Naive thymus-derived CD8-positive, alpha-beta T cell (primary cell): ENCODE data around the gene KLK5. TPM values are rescaled to one million over a fixed set of nuclear protein-coding genes. Genes with fewer than 3 reads are reported as not detected.

Source experiments
- ATAC-seq, 2 donors: fragments of 150-1000 bp; cut with Tn5 transposase in 1 of 2; sonication (Bioruptor Pico), chemical (Tn5 transposase) in 1 of 2; 1 replicate in 1 of 2; 2 replicates in 1 of 2; pipeline ENCODE4 v1.10.0; 2021; ENCODE audit warnings: mild to moderate bottlenecking in 2 of 2, moderate library complexity in 2 of 2
- POLR2A ChIA-PET: fragments of 350-600 bp; sonication (Branson Sonifier 250); formaldehyde crosslinking; loops from one replicate; lab custom pipeline; 2021; ENCODE audit warnings: antibody characterized with exemption; lab: Charles Lee
- DNase-seq, 10 donors: peaks; one replicate each; pipeline versions ENCODE4 v3.0.0 to v3.0.0-alpha.2; 2020 to 2022
- H3K27ac Mint-ChIP-seq, 10 donors: one replicate each; pipeline ENCODE4 v1.8.0; 2020 to 2022; ENCODE audit warnings: mild to moderate bottlenecking in 10 of 10, mixed read lengths in 10 of 10, moderate library complexity in 4 of 10, inconsistent platforms in 1 of 10
- H3K27me3 Mint-ChIP-seq, 5 donors: one replicate each; pipeline ENCODE4 v1.8.0; 2021 to 2022; ENCODE audit warnings: mixed read lengths in 5 of 5
- H3K36me3 Mint-ChIP-seq, 3 donors: one replicate each; pipeline ENCODE4 v1.8.0; 2020 to 2022; ENCODE audit warnings: mixed read lengths in 3 of 3, mild to moderate bottlenecking in 2 of 3, inconsistent platforms in 1 of 3
- H3K4me1 Mint-ChIP-seq, 4 donors: one replicate each; pipeline ENCODE4 v1.8.0; 2021 to 2022; ENCODE audit warnings: mixed read lengths in 4 of 4
- H3K4me3 Mint-ChIP-seq, 10 donors: one replicate each; pipeline ENCODE4 v1.8.0; 2020 to 2022; ENCODE audit warnings: mild to moderate bottlenecking in 10 of 10, mixed read lengths in 10 of 10, moderate library complexity in 6 of 10, inconsistent platforms in 1 of 10
- H3K9me3 Mint-ChIP-seq, 9 donors: one replicate each; pipeline ENCODE4 v1.8.0; 2020 to 2022; ENCODE audit warnings: mixed read lengths in 9 of 9, mild to moderate bottlenecking in 3 of 9, inconsistent platforms in 1 of 9, moderate library complexity in 1 of 9
- polyA plus RNA-seq, 3 donors: library from polyadenylated mRNA; unstranded; fragments of 300-500 nt; fragmentation: Illumina TruSeq; gene quantifications; one replicate each; pipeline ENCODE4 v1.2.3, GENCODE V29; 2021
- total RNA-seq, 8 experiments: library from RNA in 2 of 8; stranded (reverse) in 2 of 8; gene quantifications; one replicate each; pipeline ENCODE4 v1.2.3 and lab custom pipeline; 2021 to 2026

Gene KLK5
- total and polyA plus RNA-seq, 5 experiments from 2014 or later: not detected

GRCh38 chr19:50967929-50968715, 15.3 kb upstream of the KLK5 start:
- ATAC-seq (no peak), DNase-seq (no peak)
- Mint-ChIP-seq H3K27ac (no peak overlapping the region), H3K4me1 (peaks cover 0 to 4% (median 0%) of the 10 kb centered on the region in 4 donors), H3K36me3 (peaks cover 0 to 6% (median 0%) of the 10 kb centered on the region in 3 donors), H3K9me3 (peaks cover 0 to 13% (median 2%) of the 10 kb centered on the region in 9 donors), H3K27me3 (peaks cover 34 to 91% (median 64%) of the 10 kb centered on the region in 5 donors), H3K4me3 (no peak overlapping the region)
- POLR2A ChIA-PET: no interaction called here

- Mint-ChIP-seq H3K4me1 (peaks cover 0 to 2% (median 0%) of the 10 kb centered on the region in 4 donors), H3K27ac (no peak overlapping the region), H3K36me3 (peaks cover 0 to 4% (median 2%) of the 10 kb centered on the region in 3 donors), H3K4me3 (no peak overlapping the region), H3K9me3 (peaks cover 0 to 37% (median 15%) of the 10 kb centered on the region in 9 donors), H3K27me3 (peaks cover 29 to 82% (median 62%) of the 10 kb centered on the region in 5 donors)
- DNase-seq (no peak), ATAC-seq (no peak)
- POLR2A ChIA-PET: no interaction called here
These were observed 11.4 kb upstream of the KLK5 start for GRCh38 chr19:50964266-50964665.

- DNase-seq (no peak), ATAC-seq (no peak)
- H3K27ac Mint-ChIP-seq: peak overlapping the region in 1 of 10 donors; percentile 71
- H3K36me3 Mint-ChIP-seq: peaks cover 2 to 5% (median 3%) of the 10 kb centered on the region in 3 donors
- H3K27me3 Mint-ChIP-seq: peaks cover 33 to 88% (median 66%) of the 10 kb centered on the region in 5 donors
- H3K9me3 Mint-ChIP-seq: peaks cover 0 to 41% (median 16%) of the 10 kb centered on the region in 9 donors
- no peak overlapping the region for H3K4me3 Mint-ChIP-seq
- peaks cover 0 to 2% (median 0%) of the 10 kb centered on the region in 4 donors for H3K4me1 Mint-ChIP-seq
- POLR2A ChIA-PET: no interaction called here
These were observed 10.5 kb upstream of the KLK5 start for GRCh38 chr19:50963381-50963780.

DNA sequence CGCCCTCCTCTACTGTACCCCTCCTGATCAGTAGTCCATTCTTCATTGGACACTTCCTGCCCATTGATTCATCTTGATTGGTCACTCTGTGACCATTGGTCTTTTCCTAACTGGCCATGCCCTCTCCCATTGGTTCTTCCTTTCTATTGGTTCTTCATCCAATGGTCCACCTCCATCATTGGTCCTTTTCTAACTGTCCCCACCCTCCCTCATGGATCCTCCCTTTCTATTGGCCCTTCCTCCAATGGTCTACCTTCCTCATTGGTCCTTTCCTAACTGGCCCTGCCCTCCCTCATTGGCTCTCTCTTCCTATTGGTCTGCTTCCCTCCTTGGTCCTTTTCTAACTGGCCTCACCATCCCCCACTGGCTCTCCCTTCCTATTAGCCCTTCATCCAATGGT, 9.4 kb upstream of the KLK5 start:
- POLR2A ChIA-PET: no interaction called here
- H3K4me3 Mint-ChIP-seq: no peak overlapping the region
- DNase-seq: no peak
- H3K9me3 Mint-ChIP-seq: peaks cover 0 to 41% (median 16%) of the 10 kb centered on the region in 9 donors
- peaks cover 2 to 6% (median 5%) of the 10 kb centered on the region in 3 donors for H3K36me3 Mint-ChIP-seq
- H3K27ac Mint-ChIP-seq: no peak overlapping the region
- H3K4me1 Mint-ChIP-seq: peaks cover 0 to 2% (median 0%) of the 10 kb centered on the region in 4 donors
- no peak for ATAC-seq
- H3K27me3 Mint-ChIP-seq: peaks cover 34 to 88% (median 70%) of the 10 kb centered on the region in 5 donors

DNA sequence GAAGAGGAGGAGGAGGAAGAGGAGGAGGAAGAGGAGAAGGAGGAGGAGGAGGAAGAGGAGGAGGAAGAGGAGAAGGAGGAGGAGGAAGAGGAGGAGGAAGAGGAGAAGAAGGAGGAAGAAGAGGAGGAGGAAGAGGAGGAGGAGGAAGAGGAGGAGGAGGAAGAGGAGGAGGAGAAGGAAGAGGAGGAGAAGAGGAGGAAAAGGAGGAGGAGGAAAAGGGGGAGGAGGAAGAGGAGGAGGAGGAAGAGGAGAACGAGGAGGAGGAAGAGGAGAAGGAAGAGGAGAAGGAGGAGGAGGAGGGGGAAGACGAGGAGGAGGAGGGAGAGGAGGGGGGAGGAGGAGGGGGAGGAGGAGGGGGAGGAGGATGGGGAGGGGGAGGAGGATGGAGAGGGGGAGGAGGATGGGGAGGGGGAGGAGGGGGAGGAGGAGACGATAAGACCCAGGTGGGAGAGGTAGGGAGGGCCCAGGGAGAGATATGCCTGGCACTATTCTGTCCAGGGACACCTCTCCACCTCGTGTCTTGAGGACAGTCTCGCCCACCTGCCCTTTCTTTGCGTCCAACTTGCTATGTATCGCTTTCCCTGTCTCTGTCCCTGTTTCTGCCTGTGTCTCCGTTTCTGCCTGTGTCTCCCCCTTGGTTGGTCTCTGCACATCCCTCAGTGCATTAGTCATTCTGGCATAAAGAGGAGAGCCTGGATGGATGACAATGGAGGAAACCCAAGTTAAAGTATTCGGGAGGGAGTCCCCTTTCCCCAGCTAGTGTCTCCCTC, 7.1 kb upstream of the KLK5 start:
- Mint-ChIP-seq H3K4me1 (peaks cover 0 to 2% (median 0%) of the 10 kb centered on the region in 4 donors), H3K27ac (no peak overlapping the region), H3K36me3 (peaks cover 2 to 6% (median 5%) of the 10 kb centered on the region in 3 donors), H3K9me3 (peaks cover 0 to 41% (median 16%) of the 10 kb centered on the region in 9 donors), H3K27me3 (peaks cover 25 to 66% (median 56%) of the 10 kb centered on the region in 5 donors), H3K4me3 (no peak overlapping the region)
- no peak for ATAC-seq
- POLR2A ChIA-PET: no interaction called here
- DNase-seq: no peak

DNA sequence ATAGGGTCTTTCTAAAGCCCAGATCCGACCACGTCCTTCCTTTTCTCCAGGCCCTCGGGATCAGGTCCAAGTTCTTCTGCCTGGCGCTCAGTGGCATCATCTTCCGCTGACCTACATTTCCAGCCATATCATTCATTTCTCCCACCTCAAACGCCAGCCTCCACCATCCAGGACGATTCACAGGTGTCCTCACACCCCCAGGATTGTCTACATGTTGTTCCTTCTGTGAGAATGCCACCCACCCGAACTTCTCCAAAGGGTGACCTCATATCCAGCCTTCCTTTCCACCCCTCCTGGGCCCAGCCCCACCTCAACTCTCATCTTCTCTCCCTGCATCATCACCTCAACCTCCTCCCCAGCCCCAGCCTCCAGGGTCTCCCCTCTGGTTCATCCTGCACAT, 4.7 kb upstream of the KLK5 start:
- Mint-ChIP-seq H3K27ac (peak overlapping the region in 1 of 10 donors; percentile 61), H3K9me3 (peaks cover 0 to 23% (median 11%) of the 10 kb centered on the region in 9 donors), H3K27me3 (peaks cover 28 to 57% (median 48%) of the 10 kb centered on the region in 5 donors), H3K4me1 (peaks cover 0 to 6% (median 0%) of the 10 kb centered on the region in 4 donors), H3K36me3 (peaks cover 0 to 6% (median 5%) of the 10 kb centered on the region in 3 donors), H3K4me3 (no peak overlapping the region)
- POLR2A ChIA-PET: no interaction called here
- DNase-seq (no peak), ATAC-seq (no peak)

DNA sequence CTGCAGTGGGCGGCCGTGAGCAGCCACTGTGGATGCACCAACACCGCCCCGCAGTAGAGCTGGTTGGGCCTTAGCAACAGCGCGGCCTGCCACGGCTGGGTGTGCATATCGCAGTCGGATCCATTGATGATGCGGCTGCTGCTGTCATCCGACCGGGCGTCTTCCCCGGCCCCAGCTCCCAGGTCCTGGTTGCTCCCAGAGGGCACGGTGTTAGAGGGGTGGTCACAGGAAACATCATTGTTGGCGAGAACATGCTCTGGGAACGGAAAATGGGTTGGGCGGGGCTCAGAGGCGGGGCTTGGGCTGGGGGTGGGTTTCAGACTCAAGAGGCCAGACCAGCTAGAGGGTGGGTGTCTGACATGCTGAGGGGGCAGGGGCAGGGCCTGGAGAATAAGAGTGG, 3.0 kb downstream of the KLK5 start:
- Mint-ChIP-seq H3K4me1 (peaks cover 0 to 9% (median 0%) of the 10 kb centered on the region in 4 donors), H3K9me3 (peaks cover 0 to 9% (median 2%) of the 10 kb centered on the region in 9 donors), H3K27ac (no peak overlapping the region), H3K36me3 (peaks cover 0 to 5% (median 2%) of the 10 kb centered on the region in 3 donors), H3K4me3 (no peak overlapping the region), H3K27me3 (peaks cover 21 to 67% (median 43%) of the 10 kb centered on the region in 5 donors)
- ATAC-seq (no peak), DNase-seq (no peak)
- POLR2A ChIA-PET: no interaction called here

- Mint-ChIP-seq H3K4me1 (peaks cover 0 to 4% (median 0%) of the 10 kb centered on the region in 4 donors), H3K36me3 (peaks cover 0 to 6% (median 2%) of the 10 kb centered on the region in 3 donors), H3K27ac (no peak overlapping the region), H3K27me3 (peaks cover 25 to 76% (median 44%) of the 10 kb centered on the region in 5 donors), H3K9me3 (peaks cover 0 to 9% (median 3%) of the 10 kb centered on the region in 9 donors), H3K4me3 (no peak overlapping the region)
- no peak for ATAC-seq
- POLR2A ChIA-PET: no interaction called here
- no peak for DNase-seq
These were observed 5.7 kb downstream of the KLK5 start for GRCh38 chr19:50947123-50947522.

DNA sequence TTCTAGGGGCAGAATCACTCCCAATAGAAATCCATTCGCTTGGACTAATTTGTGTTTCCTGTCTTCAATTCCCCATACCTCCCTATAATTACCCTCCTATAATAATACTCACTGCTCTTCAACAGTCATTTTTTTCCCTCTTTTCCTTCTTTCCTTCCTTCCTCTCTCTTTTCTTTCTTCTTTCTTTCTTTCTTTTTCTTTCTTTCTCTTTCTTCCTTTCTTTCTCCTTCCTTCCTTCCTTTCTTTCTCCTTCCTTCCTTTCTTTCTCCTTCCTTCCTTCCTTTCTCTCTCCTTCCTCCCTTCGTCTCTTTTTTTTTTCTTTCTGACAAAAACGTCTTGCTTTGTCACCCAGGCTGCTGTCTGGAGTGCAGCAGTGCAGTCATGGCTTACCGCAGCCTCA, 8.0 kb downstream of the KLK5 start:
- Mint-ChIP-seq H3K4me1 (no peaks in the 10 kb centered on the region), H3K4me3 (no peak overlapping the region), H3K27me3 (peaks cover 20 to 77% (median 42%) of the 10 kb centered on the region in 5 donors), H3K36me3 (peaks cover 0 to 14% (median 0%) of the 10 kb centered on the region in 3 donors), H3K27ac (peak overlapping the region in 1 of 10 donors; percentile 80), H3K9me3 (peaks cover 0 to 17% (median 6%) of the 10 kb centered on the region in 9 donors)
- no peak for DNase-seq
- POLR2A ChIA-PET: no interaction called here
- ATAC-seq: no peak

GRCh38 chr19:50943074-50943828, 9.6 kb downstream of the KLK5 start:
- H3K4me3 Mint-ChIP-seq: no peak overlapping the region
- no peaks in the 10 kb centered on the region for H3K4me1 Mint-ChIP-seq
- no peak for DNase-seq
- ATAC-seq: no peak
- no peak overlapping the region for H3K27ac Mint-ChIP-seq
- peaks cover 15 to 70% (median 36%) of the 10 kb centered on the region in 5 donors for H3K27me3 Mint-ChIP-seq
- H3K36me3 Mint-ChIP-seq: peaks cover 0 to 16% (median 0%) of the 10 kb centered on the region in 3 donors
- POLR2A ChIA-PET: no interaction called here
- peaks cover 0 to 25% (median 4%) of the 10 kb centered on the region in 9 donors for H3K9me3 Mint-ChIP-seq

- peaks cover 19 to 68% (median 36%) of the 10 kb centered on the region in 5 donors for H3K27me3 Mint-ChIP-seq
These were observed 13.2 kb downstream of the KLK5 start for GRCh38 chr19:50939596-50939995.

GRCh38 chr19:50933640-50934039, 19.2 kb downstream of the KLK5 start:
- Mint-ChIP-seq H3K27ac (no peak overlapping the region), H3K27me3 (peaks cover 19 to 58% (median 34%) of the 10 kb centered on the region in 5 donors), H3K4me3 (no peak overlapping the region), H3K36me3 (no peaks in the 10 kb centered on the region), H3K9me3 (no peaks in the 10 kb centered on the region), H3K4me1 (peaks cover 0 to 5% (median 3%) of the 10 kb centered on the region in 4 donors)
- POLR2A ChIA-PET: no interaction called here
- DNase-seq: no peak
- no peak for ATAC-seq

More at GRCh38 chr19:50939596-50939995, 13.2 kb downstream of the KLK5 start:
- peaks cover 0 to 21% (median 3%) of the 10 kb centered on the region in 9 donors for H3K9me3 Mint-ChIP-seq
- ATAC-seq (no peak), DNase-seq (no peak)
- H3K4me3 Mint-ChIP-seq: no peak overlapping the region
- H3K27ac Mint-ChIP-seq: no peak overlapping the region
- H3K36me3 Mint-ChIP-seq: peaks cover 0 to 16% (median 0%) of the 10 kb centered on the region in 3 donors
- H3K4me1 Mint-ChIP-seq: no peaks in the 10 kb centered on the region
- POLR2A ChIA-PET: no interaction called here
